IPS-NIHi11 (cell line): ENCODE data around the gene PARP2.
"Not testable (repeated sequence)": the region's sequence is repeated elsewhere in the genome, so short reads cannot be mapped to it uniquely, and the experiment has no call there.

Experiments used
- DNase-seq: peaks from one replicate; pipeline ENCODE4 v3.0.0; 2012; ENCODE audit warnings: mixed read lengths, low spot score

PARP2 gene, protein sequence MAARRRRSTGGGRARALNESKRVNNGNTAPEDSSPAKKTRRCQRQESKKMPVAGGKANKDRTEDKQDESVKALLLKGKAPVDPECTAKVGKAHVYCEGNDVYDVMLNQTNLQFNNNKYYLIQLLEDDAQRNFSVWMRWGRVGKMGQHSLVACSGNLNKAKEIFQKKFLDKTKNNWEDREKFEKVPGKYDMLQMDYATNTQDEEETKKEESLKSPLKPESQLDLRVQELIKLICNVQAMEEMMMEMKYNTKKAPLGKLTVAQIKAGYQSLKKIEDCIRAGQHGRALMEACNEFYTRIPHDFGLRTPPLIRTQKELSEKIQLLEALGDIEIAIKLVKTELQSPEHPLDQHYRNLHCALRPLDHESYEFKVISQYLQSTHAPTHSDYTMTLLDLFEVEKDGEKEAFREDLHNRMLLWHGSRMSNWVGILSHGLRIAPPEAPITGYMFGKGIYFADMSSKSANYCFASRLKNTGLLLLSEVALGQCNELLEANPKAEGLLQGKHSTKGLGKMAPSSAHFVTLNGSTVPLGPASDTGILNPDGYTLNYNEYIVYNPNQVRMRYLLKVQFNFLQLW

DNA sequence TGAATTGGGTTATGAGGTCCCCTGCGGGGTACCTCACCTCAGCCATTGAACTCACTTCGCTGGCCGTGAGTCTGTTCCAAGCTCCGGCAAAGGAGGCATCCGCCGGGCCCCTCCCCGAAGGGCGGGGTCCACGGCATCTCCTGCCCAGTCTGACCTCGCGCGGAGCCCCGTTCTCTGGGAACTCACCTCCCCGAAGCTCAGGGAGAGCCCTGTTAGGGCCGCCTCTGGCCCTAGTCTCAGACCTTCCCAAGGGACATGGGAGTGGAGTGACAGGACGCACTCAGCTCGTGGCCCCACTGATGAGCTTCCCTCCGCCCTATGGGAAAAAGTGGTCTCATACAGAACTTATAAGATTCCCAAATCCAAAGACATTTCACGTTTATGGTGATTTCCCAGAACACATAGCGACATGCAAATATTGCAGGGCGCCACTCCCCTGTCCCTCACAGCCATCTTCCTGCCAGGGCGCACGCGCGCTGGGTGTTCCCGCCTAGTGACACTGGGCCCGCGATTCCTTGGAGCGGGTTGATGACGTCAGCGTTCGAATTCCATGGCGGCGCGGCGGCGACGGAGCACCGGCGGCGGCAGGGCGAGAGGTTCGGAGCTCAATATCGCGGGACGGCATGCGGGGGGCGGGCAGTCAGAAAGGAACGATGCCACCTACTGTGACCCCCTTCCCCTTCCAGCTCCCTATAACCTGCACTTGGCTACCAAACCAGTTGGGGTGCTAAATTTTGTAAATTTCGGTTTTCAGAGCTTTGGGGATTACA is at the start of gene PARP2:
Gene PARP2 (plus strand): TSS at position 544 of the 770 bp plus-strand sequence. CDS start 7 bp downstream, at position 551.
- DNase-seq: peak; percentile 93

DNA sequence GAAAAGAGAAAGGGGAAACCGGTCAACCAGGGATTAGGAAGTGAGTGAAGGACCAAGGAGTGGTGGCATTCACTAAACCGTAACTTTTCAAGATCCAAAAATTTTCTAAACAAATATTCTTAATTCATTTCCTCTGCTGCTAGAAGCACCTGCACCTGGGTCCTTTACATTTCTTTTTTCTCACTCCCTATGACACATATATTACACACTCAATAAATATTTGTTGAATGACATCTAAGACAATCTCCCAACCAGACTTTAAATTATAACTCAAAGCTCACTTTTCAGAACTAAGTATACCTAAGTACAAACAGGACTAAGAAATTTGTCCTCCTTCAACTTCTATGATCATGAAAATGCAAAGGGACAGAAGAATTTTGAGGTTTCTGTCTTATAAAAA is 48.8 kb upstream of the PARP2 start:
- no peak for DNase-seq

DNA sequence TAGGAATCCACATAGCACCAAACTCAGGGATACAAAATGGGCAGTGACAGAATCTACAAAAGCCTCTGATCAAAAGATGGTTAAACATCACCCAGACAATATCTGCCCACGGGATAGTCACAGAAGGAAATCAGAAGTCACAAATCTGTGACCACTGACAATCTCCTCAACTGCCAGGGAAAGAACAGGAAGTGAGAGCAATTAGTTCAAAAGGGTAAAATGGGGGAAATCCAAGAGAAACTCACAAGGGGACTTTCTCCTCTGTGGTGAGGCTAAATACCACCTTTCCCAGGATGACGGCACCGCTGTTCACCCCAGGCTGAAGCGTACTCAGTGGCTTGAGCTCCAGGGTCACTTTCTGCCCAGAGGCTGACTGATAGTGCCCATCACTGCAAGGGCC is 48.4 kb upstream of the PARP2 start:
- no peak for DNase-seq

DNA sequence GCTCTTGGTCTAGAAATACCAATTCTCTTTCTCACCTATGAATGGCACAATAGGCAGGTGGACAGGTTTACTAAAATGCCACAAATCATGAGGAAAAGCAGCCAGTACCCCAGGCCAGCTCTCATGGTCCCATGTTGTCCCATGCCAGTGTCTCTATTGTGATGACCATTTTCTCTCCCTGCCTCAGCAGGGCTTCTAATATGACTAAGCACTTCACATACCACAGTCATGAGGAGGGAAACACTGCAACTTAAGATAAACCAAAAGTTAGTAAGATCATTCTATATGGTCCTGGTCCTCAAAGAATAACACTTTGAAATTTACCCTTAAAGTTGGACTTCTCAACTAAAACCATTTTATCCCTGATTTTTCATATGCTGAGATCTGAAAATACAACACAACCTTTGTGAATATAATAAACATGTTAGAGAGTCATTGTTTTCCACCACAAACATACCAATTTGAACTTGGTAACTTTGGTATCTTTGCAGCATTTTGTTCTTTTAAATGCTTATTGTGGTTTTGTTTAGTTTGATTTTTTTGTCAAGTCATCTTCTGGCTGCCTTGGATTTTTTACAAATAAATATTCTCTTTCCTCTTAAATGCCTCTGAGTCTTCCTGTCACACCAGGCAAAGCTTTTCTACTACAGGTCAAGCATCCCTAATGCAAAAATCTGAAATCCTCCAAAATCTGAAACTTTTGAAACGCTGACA is 41.2 kb upstream of the PARP2 start:
- DNase-seq: no peak

DNA sequence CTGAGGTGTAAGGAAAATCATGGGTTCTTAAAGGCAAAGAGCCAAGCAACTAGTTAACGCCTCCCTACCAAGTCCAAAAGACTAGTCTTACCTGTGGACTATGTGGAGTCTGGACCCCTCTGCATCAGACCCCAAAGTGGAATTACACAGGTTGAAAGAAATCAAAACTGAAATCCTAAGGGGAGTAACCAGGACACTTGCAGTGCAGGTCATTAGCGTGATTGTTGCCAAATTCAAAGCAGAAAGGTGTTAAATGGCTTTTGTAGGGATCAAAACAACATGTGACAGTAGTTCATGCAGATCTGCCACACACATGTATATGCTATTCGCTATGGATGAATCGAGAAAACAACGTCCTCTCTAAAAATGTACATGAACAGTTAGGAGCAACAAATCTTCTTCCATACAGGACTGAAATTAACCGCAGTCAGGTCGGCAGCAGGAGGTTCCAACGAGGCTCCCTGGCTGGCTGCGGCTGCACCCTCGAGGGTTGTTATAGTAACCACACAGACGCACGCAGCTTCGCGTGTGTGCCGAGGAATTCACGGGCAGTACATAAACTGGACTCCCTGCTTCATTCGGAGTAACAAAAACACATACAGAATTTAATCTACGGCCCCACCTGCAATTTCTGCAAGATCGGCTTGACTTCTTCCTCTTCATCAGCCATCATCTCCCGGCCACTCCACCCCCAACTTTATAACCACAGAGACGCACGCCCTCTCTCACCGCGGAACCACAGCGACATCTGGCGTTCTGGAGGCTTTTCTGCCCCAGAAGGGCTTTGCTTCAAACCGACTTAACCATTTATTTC is 38.0 kb upstream of the PARP2 start, which contains the start of gene TTC5:
Gene TTC5 (minus strand): TSS at position 687 of the 814 bp plus-strand sequence. CDS start 14 bp downstream, at position 673.
- DNase-seq: peak; percentile 84

DNA sequence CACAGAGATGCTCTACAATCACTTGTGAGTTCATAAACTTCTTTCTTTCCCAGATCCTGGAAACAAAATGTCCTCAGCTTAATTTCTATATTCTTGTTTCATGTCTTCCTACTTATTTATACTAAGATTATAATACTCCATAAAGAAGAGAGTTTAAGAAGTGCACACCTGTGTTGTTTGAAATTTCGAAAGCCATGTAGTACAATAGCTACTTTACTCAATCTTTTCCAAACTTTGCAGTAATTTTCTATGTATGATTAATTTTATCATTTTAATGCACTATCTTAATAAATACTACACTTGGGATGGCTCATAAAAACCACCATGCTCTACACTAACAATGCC is 37.4 kb upstream of the PARP2 start:
- DNase-seq: no peak

DNA sequence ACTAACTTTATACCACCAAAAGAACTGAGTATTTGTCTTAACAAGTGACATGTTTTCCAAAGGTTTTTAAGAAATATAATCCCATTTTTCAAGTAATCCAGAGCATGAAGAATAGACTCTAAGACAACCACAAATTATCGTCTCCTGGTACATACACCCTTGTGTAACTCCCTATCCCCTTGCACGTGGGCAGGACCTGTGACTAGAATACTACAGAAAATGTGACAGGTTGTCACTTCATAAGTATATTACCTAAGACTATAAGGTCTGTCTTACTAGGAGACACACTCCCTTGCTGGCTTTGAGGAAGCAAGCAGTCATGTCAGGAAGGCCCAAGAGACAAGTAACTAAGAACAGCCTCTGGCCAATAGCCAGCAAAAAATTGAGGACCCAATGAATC is 29.4 kb upstream of the PARP2 start:
- DNase-seq: no peak

DNA sequence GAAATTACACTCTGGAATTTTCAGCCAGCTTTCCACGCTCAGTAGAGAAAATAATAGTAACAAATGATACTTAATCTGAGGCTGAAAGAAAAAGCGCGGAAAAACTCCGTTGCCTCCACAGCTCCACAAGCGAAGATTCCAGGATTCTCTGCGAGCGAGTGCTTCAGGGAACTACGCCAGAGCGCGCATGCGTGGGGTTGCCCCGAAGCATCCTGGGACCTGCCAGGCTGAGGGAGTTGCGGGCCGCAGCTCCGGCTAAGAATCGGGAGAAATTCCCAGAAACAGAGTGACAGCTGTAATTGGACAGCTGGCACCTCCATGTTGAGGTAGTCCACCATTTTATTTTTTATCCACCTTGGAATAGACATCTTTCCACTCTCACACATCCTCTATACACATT is 25.7 kb upstream of the PARP2 start:
- no peak for DNase-seq

DNA sequence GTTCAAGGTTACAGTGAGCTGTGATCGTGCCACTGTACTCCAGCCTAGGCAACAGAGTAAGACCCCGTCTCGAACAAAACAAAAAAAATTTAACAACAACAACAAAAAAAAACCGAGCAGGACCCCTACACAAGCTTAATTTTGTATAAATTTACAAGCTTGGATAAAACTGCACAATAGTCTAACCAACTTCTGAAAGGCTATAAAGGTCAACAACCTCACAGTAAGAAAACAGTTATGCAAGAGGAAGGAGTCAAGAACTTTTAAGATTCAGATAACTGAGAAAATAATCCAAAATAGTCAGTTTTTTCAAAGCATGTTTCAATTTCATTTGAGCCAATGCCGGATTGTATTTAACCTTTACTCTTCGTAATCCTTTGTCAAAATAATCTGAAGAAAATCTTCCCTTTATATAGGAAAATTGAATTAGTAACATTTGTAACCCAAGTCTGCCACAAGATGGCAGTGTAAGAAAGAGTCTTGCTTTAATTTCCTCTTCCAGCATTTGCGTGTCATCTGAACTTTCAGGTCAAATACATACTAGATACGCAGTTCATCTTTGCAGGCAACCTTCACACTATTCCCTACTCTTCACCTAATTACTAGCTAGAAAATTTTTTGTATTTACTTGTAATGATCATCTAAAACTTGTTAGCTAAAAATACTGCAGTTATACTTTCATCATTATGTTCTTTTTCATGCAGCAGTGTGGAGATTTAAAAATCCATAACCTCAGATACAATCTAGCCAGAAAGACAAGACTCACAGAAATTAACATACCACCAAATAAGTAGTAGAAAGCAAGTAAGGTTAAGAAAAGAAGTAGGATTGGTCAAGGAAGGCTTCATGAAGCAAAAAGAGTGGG is 16.2 kb upstream of the PARP2 start:
- DNase-seq: peak; percentile 35

DNA sequence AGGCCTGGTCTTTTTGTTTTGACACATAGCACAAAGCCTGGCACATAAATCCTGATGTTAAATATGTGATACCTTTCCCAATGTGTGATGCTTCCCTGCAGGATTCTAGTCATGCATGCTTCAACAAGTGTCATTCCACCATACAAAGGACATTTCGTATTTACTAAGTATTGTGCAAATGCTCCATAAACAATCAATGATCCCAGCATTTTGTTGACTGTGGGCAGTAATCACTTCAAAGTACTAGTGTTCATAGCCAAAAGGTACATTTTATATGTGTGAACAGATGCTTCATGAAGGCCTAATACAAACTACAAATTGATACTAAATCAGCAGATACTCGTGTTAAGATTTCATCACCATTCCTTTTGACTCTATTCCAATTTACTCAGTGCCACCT is 14.7 kb upstream of the PARP2 start:
- DNase-seq: no peak

DNA sequence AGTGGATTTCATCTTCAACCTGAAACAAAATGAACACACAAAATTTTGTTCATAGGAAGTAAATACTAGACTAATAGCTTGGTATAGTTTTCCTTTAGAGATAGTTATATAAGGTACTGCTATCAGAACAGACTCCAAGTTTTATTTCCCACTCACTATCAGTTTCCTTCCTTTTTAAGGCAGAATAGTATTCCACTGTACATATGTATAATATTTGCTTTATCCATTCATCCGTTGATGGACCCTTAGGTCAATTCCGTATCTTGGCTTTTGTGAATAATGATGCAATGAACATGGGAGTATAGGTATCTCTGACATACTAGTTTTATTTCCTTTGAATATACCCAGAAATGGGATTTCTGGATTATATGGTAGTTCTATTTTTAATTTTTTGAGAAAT is 14.1 kb upstream of the PARP2 start:
- no peak for DNase-seq

DNA sequence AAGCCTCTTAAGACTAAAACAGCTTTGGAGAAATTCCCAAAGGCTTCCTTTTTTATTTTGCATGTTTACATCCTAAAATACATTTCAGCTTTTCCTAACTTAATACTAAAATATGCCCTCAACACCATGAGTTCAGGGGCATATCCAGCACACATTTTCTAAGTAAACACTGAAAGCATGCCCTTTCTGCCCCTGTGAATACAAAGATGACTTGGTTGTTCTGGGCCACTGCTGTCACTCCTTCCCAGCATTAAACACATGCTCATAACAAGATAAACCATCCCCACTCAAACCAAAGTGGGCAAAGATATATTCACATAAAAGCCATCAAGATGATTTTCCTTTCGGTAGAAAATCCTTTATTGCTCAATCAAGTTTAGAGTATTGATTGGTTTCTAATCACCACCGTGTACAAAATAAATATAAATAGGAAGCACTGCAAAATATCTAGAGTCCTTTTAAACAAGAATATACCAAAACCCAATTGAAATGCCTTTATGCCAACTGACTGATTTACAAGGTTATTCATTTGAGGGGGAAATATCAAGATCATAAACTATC is 12.3 kb upstream of the PARP2 start:
- DNase-seq: no peak

DNA sequence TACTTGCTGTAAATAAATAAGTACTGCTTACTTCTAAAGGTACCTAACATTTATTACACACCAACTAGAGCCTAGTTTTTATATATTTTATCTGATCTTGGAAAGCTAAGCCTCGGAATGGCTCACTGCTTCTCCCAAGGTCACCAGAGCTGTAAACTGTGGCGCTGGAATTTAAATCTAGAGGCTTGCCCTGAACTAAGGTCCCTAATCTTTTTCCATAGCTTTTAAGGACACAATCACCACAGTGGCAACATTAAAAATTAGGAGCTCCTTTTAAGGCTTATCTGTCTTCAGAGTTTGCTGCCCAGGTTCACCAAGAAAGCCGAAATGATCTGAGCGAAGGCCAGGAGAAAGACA is 11.0 kb upstream of the PARP2 start:
- DNase-seq: no peak

DNA sequence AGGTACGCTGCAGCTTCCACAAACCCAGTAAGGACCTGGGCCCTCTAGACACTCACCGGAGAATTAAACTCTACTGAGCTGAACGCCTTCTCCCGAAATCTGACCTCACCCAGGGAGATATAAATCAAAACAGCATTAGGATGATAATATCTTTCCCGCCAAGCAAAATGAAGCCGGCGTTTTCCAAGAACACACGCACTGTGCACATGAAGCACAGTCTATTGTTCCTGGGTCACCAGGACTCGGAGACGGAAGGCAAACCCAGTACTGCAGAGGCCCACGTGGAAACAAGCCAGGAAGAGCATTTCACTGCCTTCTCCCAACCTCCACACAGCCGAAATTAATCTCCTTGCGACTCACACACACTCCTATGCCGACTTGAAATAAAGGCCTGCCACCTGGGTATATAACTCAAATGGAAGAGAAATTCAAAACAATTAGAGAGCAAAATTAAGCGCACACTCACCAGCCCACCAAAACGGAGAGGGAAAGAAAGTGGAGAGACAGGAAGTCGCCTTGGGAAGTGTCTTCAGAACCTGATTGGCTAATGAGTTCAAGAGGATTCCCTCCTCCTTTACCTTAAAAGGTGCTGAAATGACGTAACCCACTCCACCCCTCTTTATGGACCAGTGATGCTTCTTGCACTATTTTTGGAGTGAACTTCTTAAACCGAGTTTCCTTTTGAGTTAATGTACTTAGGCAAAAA is 10.5 kb upstream of the PARP2 start, which contains the start of gene CCNB1IP1:
Gene CCNB1IP1 (minus strand): TSS at position 492 of the 706 bp plus-strand sequence. CDS start 16,756 bp downstream, outside the sequence.
- DNase-seq: peak; percentile 90

DNA sequence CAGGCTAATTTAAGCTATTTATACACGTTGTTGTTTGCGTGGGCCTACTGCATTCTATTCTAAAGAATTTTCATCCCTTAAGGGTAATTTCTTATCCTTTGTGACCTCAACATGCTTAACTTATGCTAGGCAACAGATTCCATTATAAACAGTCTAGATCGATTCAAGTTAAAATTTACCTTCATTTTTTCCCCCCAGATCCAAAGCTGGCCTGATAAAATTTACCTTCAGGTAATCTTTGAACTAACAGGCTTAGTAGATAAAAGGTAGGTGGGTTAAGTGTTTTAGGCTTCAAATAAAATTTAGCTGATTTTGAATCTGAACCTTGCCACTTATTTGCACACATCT is 10.0 kb upstream of the PARP2 start:
- DNase-seq: no peak

DNA sequence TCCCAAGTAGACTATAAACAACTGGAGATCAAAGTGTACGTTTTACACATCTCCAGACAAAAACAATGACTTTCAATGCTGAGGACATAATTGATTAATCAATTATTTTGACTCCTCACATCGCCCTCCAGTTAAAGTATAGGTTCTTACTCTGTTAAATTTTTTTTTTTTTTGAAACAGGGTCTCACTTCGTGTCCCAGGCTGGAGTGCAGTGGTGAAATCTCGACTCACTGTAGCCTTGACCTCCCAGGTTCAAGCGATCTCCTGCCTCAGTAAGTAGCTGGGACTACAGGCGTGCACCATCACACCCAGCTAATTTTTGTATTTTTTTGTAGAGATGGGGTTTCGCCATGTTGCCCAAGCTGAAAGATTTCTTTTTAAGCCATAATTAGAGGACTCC is 9.4 kb upstream of the PARP2 start:
- DNase-seq: no peak

DNA sequence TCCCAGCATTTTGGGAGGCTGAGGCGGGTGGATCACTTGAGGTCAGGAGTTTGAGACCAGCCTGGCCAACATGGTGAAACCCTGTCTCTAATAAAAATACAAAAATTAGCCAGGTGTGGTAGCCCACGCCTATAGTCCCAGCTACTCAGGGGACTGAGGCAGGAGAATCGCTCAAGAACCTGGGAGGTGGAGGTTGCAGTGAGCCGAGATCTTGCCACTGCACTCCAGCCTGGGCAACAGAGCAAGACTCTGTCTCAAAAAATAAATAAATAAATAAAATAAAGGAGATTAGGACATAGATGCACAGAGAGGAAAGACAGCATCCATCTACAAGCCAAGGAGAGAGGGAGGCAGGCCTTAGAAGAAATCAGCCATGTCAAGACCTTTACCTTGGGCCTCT is 2.4 kb upstream of the PARP2 start:
- DNase-seq: not testable (repeated sequence)

DNA sequence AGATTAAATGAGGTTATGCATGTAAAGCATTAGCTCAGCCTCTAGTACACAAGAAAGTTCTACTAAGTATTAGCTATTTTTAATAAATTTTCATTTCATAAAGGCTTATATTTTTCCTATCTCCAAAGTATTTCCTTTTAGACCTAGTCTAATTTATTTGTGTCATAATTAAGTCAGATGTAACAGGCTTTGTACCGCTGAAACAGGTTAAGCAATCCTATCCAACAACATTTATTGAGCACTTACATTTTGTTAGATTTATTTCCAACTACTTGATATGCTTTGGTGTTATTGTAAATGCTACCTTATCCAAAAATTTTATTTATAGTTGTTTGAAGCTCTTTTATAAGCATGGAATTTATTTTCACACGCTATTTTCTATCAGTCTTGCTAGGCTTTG is 1.8 kb upstream of the PARP2 start:
- DNase-seq: no peak

DNA sequence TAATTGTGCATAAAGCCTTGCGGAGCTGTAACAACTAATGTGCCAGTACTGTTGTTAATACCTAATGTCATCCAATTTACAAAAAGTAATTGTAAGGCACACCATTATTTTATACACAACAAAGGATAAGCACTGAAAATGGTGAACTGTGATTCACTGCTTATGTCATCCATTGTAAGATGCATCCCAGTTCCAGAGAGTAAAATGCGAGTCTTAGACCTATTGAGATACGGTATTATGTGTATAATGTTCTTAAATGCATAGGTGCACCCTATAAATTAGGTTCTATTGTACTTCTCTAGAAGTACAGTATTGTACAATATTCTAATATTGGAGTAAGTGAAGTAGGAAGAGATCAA is 406 bp downstream of the PARP2 start:
- no peak for DNase-seq

DNA sequence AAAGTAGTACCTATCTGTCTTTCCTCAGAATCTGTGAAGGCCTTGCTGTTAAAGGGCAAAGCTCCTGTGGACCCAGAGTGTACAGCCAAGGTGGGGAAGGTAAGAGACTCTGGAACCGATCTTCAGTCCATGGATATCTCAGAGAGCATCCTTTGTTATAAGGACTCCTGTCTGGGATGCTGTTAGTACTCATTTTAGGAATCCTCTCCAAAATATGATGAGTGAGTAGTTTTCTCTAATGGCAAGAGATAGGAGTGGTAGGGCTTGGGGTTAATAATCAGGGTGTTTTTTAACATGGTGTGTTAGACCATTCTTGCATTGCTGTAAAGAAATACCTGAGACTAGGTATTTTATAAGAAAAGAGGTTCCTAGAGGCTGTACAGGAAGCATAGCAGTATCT is 1.9 kb downstream of the PARP2 start:
- no peak for DNase-seq
